ENCODE data around the gene SPTBN4.
A peak's percentile ranks its signal among the peaks of the same experiment; 100 is the strongest.
"Not testable (repeated sequence)": the region's sequence is repeated elsewhere in the genome, so short reads cannot be mapped to it uniquely, and the experiment has no call there.

Gene SPTBN4

GRCh38 chr19:40623403-40624251 is 156.8 kb downstream of the SPTBN4 start:
- DNase-seq (ENCODE audit: low read depth): peak; percentile 49
- TF ChIP-seq CTCF (IDR thresholded peaks at IDR 0.05; ENCODE audit: low read length, missing control alignments): no peak
- no peak overlapping the region for H3K4me3 ChIP-seq (replicated peaks; ENCODE audit: low read depth, low read length)

- not testable (repeated sequence) for H3K4me3 ChIP-seq (replicated peaks; ENCODE audit: low read depth, low read length); DNase-seq (ENCODE audit: low read depth)
These were observed 157.8 kb downstream of the SPTBN4 start for GRCh38 chr19:40624369-40625153.

DNA sequence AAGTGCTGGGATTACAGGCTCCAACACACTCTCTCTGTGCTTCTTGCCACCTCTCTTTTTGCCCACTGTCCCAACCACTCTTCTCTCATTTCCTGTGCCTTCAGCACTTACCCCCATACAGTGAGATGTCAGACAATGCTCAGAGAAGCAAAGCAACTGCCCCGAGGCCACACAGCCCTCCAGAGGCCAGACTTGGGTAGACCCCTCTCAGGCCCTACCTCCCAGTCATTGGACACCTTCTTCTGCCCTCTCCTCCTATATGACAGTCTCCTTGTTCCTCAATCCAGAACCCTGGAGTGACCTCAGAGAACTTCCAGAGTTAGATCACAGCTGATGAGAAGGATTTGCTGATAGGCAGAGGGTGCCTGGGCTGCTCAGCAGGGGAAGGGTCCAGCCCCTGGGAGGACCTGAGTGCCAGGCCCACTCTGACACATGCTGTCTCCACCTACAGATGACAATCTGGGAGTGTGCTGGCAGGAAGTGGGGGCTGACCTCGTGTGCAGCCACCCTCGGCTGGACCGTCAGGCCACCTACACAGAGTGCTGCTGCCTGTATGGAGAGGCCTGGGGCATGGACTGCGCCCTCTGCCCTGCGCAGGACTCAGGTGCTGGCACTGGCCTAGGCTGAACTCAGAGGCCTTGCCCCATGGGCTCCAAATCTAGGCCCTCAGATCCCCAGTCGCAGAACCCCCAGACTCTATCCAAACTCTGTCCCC is 158.8 kb downstream of the SPTBN4 start:
- no peak for TF ChIP-seq CTCF (IDR thresholded peaks at IDR 0.05; ENCODE audit: low read length, missing control alignments)
- no peak overlapping the region for H3K4me3 ChIP-seq (replicated peaks; ENCODE audit: low read depth, low read length)
- DNase-seq (ENCODE audit: low read depth): no peak

Data from fibroblast of pulmonary artery (primary cell).